GM23338 (cell line): ENCODE results near the gene SH3RF2. TPM values are rescaled to one million over a fixed set of nuclear protein-coding genes. Genes with fewer than 3 reads are reported as not detected.

Source experiments
- ATAC-seq: fragments of 200-7000 bp; cut with Tn5 transposase; 3 replicates; pipeline ENCODE4 v1.9.1; 2020
- DNase-seq: peaks from one replicate; pipeline ENCODE4 v3.0.0-alpha.2; 2015; ENCODE audit warnings: low spot score
- H2AFZ ChIP-seq: fragments of 200-600 bp; sonication (generic); 2 replicates; pipeline ENCODE4 v1.8.0; 2016; ENCODE audit warnings: antibody characterized with exemption, mild to moderate bottlenecking, moderate library complexity
- H3F3A ChIP-seq: fragments of 200-600 bp; sonication (generic); replicated peaks from 2 replicates; pipeline ENCODE4 v1.8.0; 2017; ENCODE audit warnings: antibody characterized with exemption, mixed run types, low read depth
- H3K27ac ChIP-seq: fragments of 200-600 bp; sonication (generic); 2 replicates; pipeline ENCODE4 v1.6.1; 2016; ENCODE audit warnings: low read depth
- H3K27me3 ChIP-seq: fragments of 200-600 bp; sonication (generic); 2 replicates; pipeline ENCODE4 v1.8.0; 2016; ENCODE audit warnings: mild to moderate bottlenecking, mixed run types, moderate library complexity; ENCODE audit not compliant: insufficient read depth
- H3K36me3 ChIP-seq: fragments of 200-600 bp; sonication (generic); 2 replicates; pipeline ENCODE4 v1.8.0; 2016; ENCODE audit warnings: mild to moderate bottlenecking; ENCODE audit not compliant: insufficient read depth
- H3K4me1 ChIP-seq: fragments of 200-600 bp; sonication (generic); 2 replicates; pipeline ENCODE4 v1.8.0; 2016; ENCODE audit warnings: mild to moderate bottlenecking, moderate library complexity; ENCODE audit not compliant: insufficient read depth
- H3K4me2 ChIP-seq: fragments of 200-600 bp; sonication (generic); 2 replicates; pipeline ENCODE4 v1.7.1; 2017; ENCODE audit warnings: mixed run types
- H3K4me3 ChIP-seq: fragments of 200-600 bp; sonication (generic); 2 replicates; pipeline ENCODE4 v1.6.1; 2016; ENCODE audit warnings: mixed run types
- H3K79me2 ChIP-seq: fragments of 200-600 bp; sonication (generic); replicated peaks from 2 replicates; pipeline ENCODE4 v1.8.0; 2017; ENCODE audit warnings: mild to moderate bottlenecking; ENCODE audit not compliant: insufficient read depth
- H3K9me2 ChIP-seq: fragments of 200-600 bp; sonication (generic); 2 replicates; pipeline ENCODE4 v1.8.0; 2017; ENCODE audit not compliant: insufficient read depth
- H4K20me1 ChIP-seq: fragments of 200-600 bp; sonication (generic); replicated peaks from 2 replicates; pipeline ENCODE4 v1.8.0; 2017; ENCODE audit warnings: mild to moderate bottlenecking; ENCODE audit not compliant: insufficient read depth
- H3K27ac Mint-ChIP-seq: 2 replicates; pipeline ENCODE4 v1.8.0; 2020; ENCODE audit warnings: inconsistent platforms, mild to moderate bottlenecking, moderate library complexity, mixed read lengths
- H3K27me3 Mint-ChIP-seq: 3 replicates; pipeline ENCODE4 v1.8.0; 2022; ENCODE audit warnings: low read depth, mild to moderate bottlenecking, moderate library complexity, mixed read lengths, inconsistent platforms; ENCODE audit not compliant: insufficient read depth, poor library complexity
- H3K36me3 Mint-ChIP-seq: 3 replicates; pipeline ENCODE4 v1.8.0; 2021; ENCODE audit warnings: low read depth, mild to moderate bottlenecking, inconsistent platforms, moderate library complexity, mixed read lengths
- H3K4me1 Mint-ChIP-seq: 3 replicates; pipeline ENCODE4 v1.8.0; 2020; ENCODE audit warnings: mild to moderate bottlenecking, inconsistent platforms, mixed read lengths
- H3K4me3 Mint-ChIP-seq: 3 replicates; pipeline ENCODE4 v1.8.0; 2021; ENCODE audit warnings: moderate library complexity, mild to moderate bottlenecking, inconsistent platforms, mixed read lengths
- H3K9me3 Mint-ChIP-seq: 3 replicates; pipeline ENCODE4 v1.8.0; 2020; ENCODE audit warnings: moderate library complexity, mild to moderate bottlenecking, inconsistent platforms, mixed read lengths
- CREB1 ChIP-seq: fragments of 250-450 bp; sonication (Bioruptor Pico); IDR thresholded peaks from 2 replicates; pipeline ENCODE4 v1.5.0; 2020; ENCODE audit warnings: low read depth, mild to moderate bottlenecking, moderate library complexity
- CTCF ChIP-seq, 2 experiments: fragments of 200-600 bp in 1 of 2; sonication (generic) in 1 of 2; conservative IDR thresholded peaks; 2 replicates each; pipeline versions ENCODE4 v1.5.1 to v1.6.1; 2016 to 2017; ENCODE audit warnings: antibody characterized with exemption in 2 of 2, low read depth in 2 of 2, mild to moderate bottlenecking in 2 of 2, moderate library complexity in 1 of 2
- ETS1 ChIP-seq: IDR thresholded peaks from 2 replicates; pipeline ENCODE4 v1.6.1; 2016; ENCODE audit warnings: antibody characterized with exemption
- EZH2 ChIP-seq: fragments of 200-600 bp; sonication (generic); IDR thresholded peaks from one replicate; pipeline ENCODE4 v1.8.0; 2017; ENCODE audit warnings: antibody characterized with exemption, mild to moderate bottlenecking, low read depth; ENCODE audit not compliant: unreplicated experiment
- EZH2phosphoT487 ChIP-seq: fragments of 200-600 bp; sonication (generic); IDR thresholded peaks from one replicate; pipeline ENCODE4 v1.8.1; 2018; ENCODE audit warnings: antibody characterized with exemption; ENCODE audit not compliant: unreplicated experiment
- JUNB ChIP-seq: IDR thresholded peaks from one replicate; pipeline ENCODE4 v1.6.1; 2016; ENCODE audit warnings: antibody characterized with exemption; ENCODE audit not compliant: unreplicated experiment
- NANOG ChIP-seq: IDR thresholded peaks from 2 replicates; pipeline ENCODE4 v1.6.1; 2016; ENCODE audit warnings: antibody characterized with exemption, borderline replicate concordance
- POLR2AphosphoS5 ChIP-seq: IDR thresholded peaks from 2 replicates; pipeline ENCODE4 v1.6.1; 2016; ENCODE audit warnings: antibody characterized with exemption, low read depth
- REST ChIP-seq: IDR thresholded peaks from one replicate; pipeline ENCODE4 v1.6.1; 2018; ENCODE audit warnings: antibody characterized with exemption; ENCODE audit not compliant: unreplicated experiment
- STAT1 ChIP-seq: IDR thresholded peaks from one replicate; pipeline ENCODE4 v1.6.1; 2016; ENCODE audit warnings: antibody characterized with exemption; ENCODE audit not compliant: unreplicated experiment
- ZNF114 ChIP-seq: fragments of 250-450 bp; sonication (Bioruptor Pico); IDR thresholded peaks from 2 replicates; pipeline ENCODE4 v1.5.0; 2020; ENCODE audit warnings: mild to moderate bottlenecking, moderate library complexity
- ZNF331 ChIP-seq: fragments of 250-450 bp; sonication (Bioruptor Pico); IDR thresholded peaks from 2 replicates; pipeline ENCODE4 v1.5.0; 2020; ENCODE audit warnings: low read depth, mild to moderate bottlenecking, moderate library complexity
- ZNF462 ChIP-seq: fragments of 250-450 bp; sonication (Bioruptor Pico); IDR thresholded peaks from 2 replicates; pipeline ENCODE4 v1.5.0; 2020; ENCODE audit warnings: mild to moderate bottlenecking, moderate library complexity
- polyA plus RNA-seq: library from polyadenylated mRNA; unstranded; fragments of >200 nt; fragmentation: Nextera tagmentation; extraction: Ambion mirVana; gene quantifications from 2 replicates; pipeline ENCODE4 v1.2.1, GENCODE V29; 2016
- total RNA-seq: library from RNA; depleted of rRNA; stranded (reverse); fragments of >200 nt; shearing (Covaris generic); gene quantifications from 2 replicates; pipeline ENCODE4 v1.2.3, GENCODE V29; 2014

Gene SH3RF2
- total and polyA plus RNA-seq, 2 experiments from 2014 or later: 1.7 to 2.4 TPM

- H3K27me3 Mint-ChIP-seq: peaks cover 9% of the 10 kb centered on the region
- Histone ChIP-seq H3K9me2 (no peaks in the 10 kb centered on the region), H3F3A (no peaks in the 10 kb centered on the region), H4K20me1 (no peaks in the 10 kb centered on the region), H3K27ac (no peak overlapping the region), H3K4me1 (no peaks in the 10 kb centered on the region), H3K27me3 (no peaks in the 10 kb centered on the region), H3K4me3 (no peak overlapping the region), H2AFZ (no peak overlapping the region), H3K36me3 (no peaks in the 10 kb centered on the region), H3K4me2 (no peak overlapping the region), H3K79me2 (no peaks in the 10 kb centered on the region)
- no peaks in the 10 kb centered on the region for H3K36me3 Mint-ChIP-seq
- no peaks in the 10 kb centered on the region; the same call in 2 of the 3 replicates for H3K9me3 Mint-ChIP-seq
- DNase-seq: no peak
- TF ChIP-seq CTCF (conservative IDR thresholded peaks at IDR 0.05; ENCODE audit: low read depth in 2 of 2): no peak
- TF ChIP-seq CREB1 (CRISPR knock-in tag): no peak
- TF ChIP-seq ZNF331: no peak
- TF ChIP-seq EZH2phosphoT487: no peak
- TF ChIP-seq EZH2: no peak
- TF ChIP-seq POLR2AphosphoS5: no peak
- no peak for TF ChIP-seq ETS1
- no peak for TF ChIP-seq REST
- no peak for TF ChIP-seq ZNF114
- no peak for TF ChIP-seq STAT1
- no peak for TF ChIP-seq ZNF462
- no peak for TF ChIP-seq JUNB
- TF ChIP-seq NANOG: no peak
- ATAC-seq: no peak
- no peak overlapping the region for H3K27ac Mint-ChIP-seq
- no peaks in the 10 kb centered on the region for H3K4me1 Mint-ChIP-seq
- no peak overlapping the region for H3K4me3 Mint-ChIP-seq
Observed at GRCh38 chr5:146089287-146089686, 152.9 kb downstream of the SH3RF2 start.
